Measurements from ENCODE around the gene HOXD9.

DNA sequence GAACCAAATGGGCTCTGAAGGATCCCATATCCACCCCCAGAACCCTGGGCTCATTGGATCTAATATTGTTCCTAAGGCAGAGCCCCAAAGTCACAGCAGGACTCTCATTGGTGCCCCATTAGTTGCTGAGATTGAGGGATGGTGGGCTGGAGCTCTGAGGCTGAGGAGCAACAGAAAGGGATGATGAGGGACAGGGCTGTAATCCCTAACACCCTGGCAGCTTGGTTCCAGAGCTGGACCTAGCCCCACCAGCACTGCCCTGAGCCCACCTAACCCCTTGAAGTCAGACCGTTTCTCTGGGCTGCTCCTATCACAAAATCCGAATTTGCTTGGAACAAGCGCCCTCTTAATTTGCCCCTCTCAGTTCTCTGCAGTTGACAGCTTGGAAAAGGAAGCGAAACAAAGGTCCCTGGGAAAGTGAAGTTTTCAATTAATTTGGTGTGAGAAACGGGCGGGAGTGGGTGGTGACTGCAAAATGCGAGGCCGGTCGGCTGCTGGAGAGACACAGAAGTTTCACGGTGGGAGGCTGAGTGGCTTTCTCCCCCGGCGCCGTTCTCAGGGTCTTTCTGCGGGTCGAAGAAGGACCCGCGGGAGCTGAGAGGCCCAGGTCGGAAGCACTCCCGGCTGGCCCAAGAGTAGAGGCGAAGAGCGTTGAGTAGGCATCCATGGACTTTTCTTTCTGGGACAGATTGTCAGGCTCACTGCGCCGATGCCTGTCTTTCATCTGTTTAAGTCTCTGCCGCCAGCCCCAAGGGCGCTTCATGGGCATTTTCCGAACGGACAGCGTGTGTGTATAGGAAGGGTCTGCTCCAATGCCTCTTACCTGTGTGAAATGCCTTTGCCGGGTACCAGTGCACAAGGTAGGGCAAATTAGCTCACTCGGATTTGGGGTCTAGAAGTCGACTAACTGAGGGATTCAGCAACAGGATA lies 30.9 kb upstream of the HOXD9 start:
- TF ChIP-seq, protein P1, sequence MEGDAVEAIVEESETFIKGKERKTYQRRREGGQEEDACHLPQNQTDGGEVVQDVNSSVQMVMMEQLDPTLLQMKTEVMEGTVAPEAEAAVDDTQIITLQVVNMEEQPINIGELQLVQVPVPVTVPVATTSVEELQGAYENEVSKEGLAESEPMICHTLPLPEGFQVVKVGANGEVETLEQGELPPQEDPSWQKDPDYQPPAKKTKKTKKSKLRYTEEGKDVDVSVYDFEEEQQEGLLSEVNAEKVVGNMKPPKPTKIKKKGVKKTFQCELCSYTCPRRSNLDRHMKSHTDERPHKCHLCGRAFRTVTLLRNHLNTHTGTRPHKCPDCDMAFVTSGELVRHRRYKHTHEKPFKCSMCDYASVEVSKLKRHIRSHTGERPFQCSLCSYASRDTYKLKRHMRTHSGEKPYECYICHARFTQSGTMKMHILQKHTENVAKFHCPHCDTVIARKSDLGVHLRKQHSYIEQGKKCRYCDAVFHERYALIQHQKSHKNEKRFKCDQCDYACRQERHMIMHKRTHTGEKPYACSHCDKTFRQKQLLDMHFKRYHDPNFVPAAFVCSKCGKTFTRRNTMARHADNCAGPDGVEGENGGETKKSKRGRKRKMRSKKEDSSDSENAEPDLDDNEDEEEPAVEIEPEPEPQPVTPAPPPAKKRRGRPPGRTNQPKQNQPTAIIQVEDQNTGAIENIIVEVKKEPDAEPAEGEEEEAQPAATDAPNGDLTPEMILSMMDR (IDR thresholded peaks at IDR 0.05) = no peak
- TF ChIP-seq POLR2A (IDR thresholded peaks at IDR 0.05) = no peak

Measured in testis (tissue), 2 donors.